PC-9 (cell line): Measurements from ENCODE around the gene SHROOM4. TPM values are rescaled to one million over a fixed set of nuclear protein-coding genes. Genes with fewer than 3 reads are reported as not detected.

ENCODE experiments used
- BruUV-seq: library from RNA; stranded (reverse); fragments of 400-500 nt; replicated peaks from 2 replicates; lab custom pipeline; 2021; lab: Mats Ljungman, UMichigan
- CTCF ChIA-PET: fragments of 300-600 bp; sonication (Branson Sonifier 250); formaldehyde crosslinking; loops from one replicate; lab custom pipeline; 2022; ENCODE audit warnings: antibody characterized with exemption; lab: Charles Lee
- POLR2A ChIA-PET: fragments of 300-600 bp; sonication (Branson Sonifier 250); formaldehyde crosslinking; loops from one replicate; lab custom pipeline; 2022; ENCODE audit warnings: antibody characterized with exemption; ENCODE audit not compliant: unreplicated experiment; lab: Charles Lee
- DNase-seq, 2 experiments: peaks; one replicate each; pipeline versions ENCODE4 v3.0.0 to v3.0.0-alpha.2; 2015 to 2022; ENCODE audit warnings: mixed read lengths in 1 of 2
- H2AFZ ChIP-seq: fragments of 200-600 bp; sonication (generic); 2 replicates; pipeline ENCODE4 v1.8.1; 2017; ENCODE audit warnings: antibody characterized with exemption
- H3F3A ChIP-seq: fragments of 200-600 bp; sonication (generic); 2 replicates; pipeline ENCODE4 v1.8.1; 2017; ENCODE audit warnings: antibody characterized with exemption, mild to moderate bottlenecking, low read depth; ENCODE audit not compliant: insufficient read depth
- H3K27ac ChIP-seq: fragments of 200-600 bp; sonication (generic); 2 replicates; pipeline ENCODE4 v1.6.1; 2016; ENCODE audit warnings: mixed run types
- H3K27me3 ChIP-seq: fragments of 200-600 bp; sonication (generic); 2 replicates; pipeline ENCODE4 v1.6.1; 2016; ENCODE audit warnings: low read depth, mixed run types; ENCODE audit not compliant: insufficient read depth
- H3K36me3 ChIP-seq: fragments of 200-600 bp; sonication (generic); 2 replicates; pipeline ENCODE4 v1.6.1; 2016; ENCODE audit warnings: low read depth, mixed run types
- H3K4me1 ChIP-seq: fragments of 200-600 bp; sonication (generic); replicated peaks from 2 replicates; pipeline ENCODE4 v1.6.1; 2016; ENCODE audit warnings: mixed run types; ENCODE audit not compliant: insufficient read depth
- H3K4me2 ChIP-seq: fragments of 200-600 bp; sonication (generic); 2 replicates; pipeline ENCODE4 v1.6.1; 2017; ENCODE audit warnings: mixed run types
- H3K4me3 ChIP-seq: fragments of 200-600 bp; sonication (generic); 2 replicates; pipeline ENCODE4 v1.6.1; 2016; ENCODE audit warnings: mixed run types
- H3K79me2 ChIP-seq: fragments of 200-600 bp; sonication (generic); 2 replicates; pipeline ENCODE4 v1.6.1; 2017; ENCODE audit warnings: low read depth, mixed run types
- H3K9me2 ChIP-seq: fragments of 200-600 bp; sonication (generic); 2 replicates; pipeline ENCODE4 v1.8.1; 2017; ENCODE audit warnings: mild to moderate bottlenecking; ENCODE audit not compliant: insufficient read depth
- H3K9me3 ChIP-seq: fragments of 200-600 bp; sonication (generic); 2 replicates; pipeline ENCODE4 v1.8.1; 2016; ENCODE audit warnings: low read depth; ENCODE audit not compliant: insufficient read depth
- H4K20me1 ChIP-seq: fragments of 200-600 bp; sonication (generic); 2 replicates; pipeline ENCODE4 v1.8.1; 2017; ENCODE audit not compliant: insufficient read depth
- CTCF ChIP-seq: fragments of 200-600 bp; sonication (generic); conservative IDR thresholded peaks from 2 replicates; pipeline ENCODE4 v1.6.1; 2017; ENCODE audit warnings: mixed run types, antibody characterized with exemption, mild to moderate bottlenecking, moderate library complexity
- EZH2 ChIP-seq: fragments of 200-600 bp; sonication (generic); IDR thresholded peaks from 2 replicates; pipeline ENCODE4 v1.8.0; 2017; ENCODE audit warnings: antibody characterized with exemption, low read depth
- intact Hi-C: fragments of 100-400 bp; cut with micrococcal nuclease; formaldehyde crosslinking; loops from one replicate; pipeline ENCODE4 v1.10.0; 2022; ENCODE audit not compliant: unreplicated experiment
- total RNA-seq: library from RNA; stranded (reverse); gene quantifications from 2 replicates; pipeline ENCODE4 v1.2.3, GENCODE V29; 2021

The SHROOM4 gene
- total RNA-seq, 1 experiment from 2014 or later, result 1.1 TPM

DNA sequence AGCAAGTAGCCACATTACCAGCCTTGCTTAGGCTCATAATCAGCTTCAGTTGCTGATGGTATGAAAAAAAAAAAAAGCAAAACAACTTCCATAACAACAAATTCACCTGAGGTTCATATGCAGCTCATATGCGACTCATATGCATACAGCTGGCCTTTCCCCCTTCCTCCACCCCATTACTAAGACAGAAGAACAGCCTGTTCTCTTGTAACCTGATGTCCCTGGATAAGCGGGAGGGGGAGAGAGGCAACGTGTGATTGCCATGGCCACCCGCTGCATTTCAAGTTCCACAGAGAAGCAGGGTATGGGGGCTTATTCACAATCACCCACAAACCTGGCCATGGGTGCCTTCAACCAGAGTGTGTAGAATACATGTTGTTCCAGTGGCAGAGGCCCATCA, 248.3 kb downstream of the SHROOM4 start:
- no peaks in the 10 kb centered on the region for H3K79me2 ChIP-seq
- H3K36me3 ChIP-seq, result no peaks in the 10 kb centered on the region
- POLR2A ChIA-PET, result no interaction called here
- no peak overlapping the region for H3K4me3 ChIP-seq
- no peak for TF ChIP-seq EZH2
- TF ChIP-seq CTCF, result no peak
- no TSS peak for BruUV-seq
- H3K9me2 ChIP-seq, result no peaks in the 10 kb centered on the region
- H3K4me2 ChIP-seq, result no peak overlapping the region
- H4K20me1 ChIP-seq, result no peaks in the 10 kb centered on the region
- CTCF ChIA-PET, result no interaction called here
- intact Hi-C loops, result no loop called here
- no peak overlapping the region for H3K27ac ChIP-seq
- no peaks in the 10 kb centered on the region for H3K4me1 ChIP-seq
- no peak for DNase-seq
- H3F3A ChIP-seq, result no peaks in the 10 kb centered on the region
- no peaks in the 10 kb centered on the region for H3K9me3 ChIP-seq
- no peak overlapping the region for H2AFZ ChIP-seq
- no peaks in the 10 kb centered on the region for H3K27me3 ChIP-seq

Other genes starting within 250 kb of the SHROOM4 start
- gene BMP15, start 96.5 kb upstream of the SHROOM4 start, total RNA-seq, result not detected in 2 replicates